GM12878 (cell line): ENCODE measurements around the gene FGD6. TPM values are rescaled to one million over a fixed set of nuclear protein-coding genes. Genes with fewer than 3 reads are reported as not detected.

ENCODE experiments used
- CBFB ChIP-seq: IDR thresholded peaks from 2 replicates; pipeline ENCODE4 v1.6.1; 2016; ENCODE audit warnings: antibody characterized with exemption, low read depth
- CEBPB ChIP-seq, 2 experiments: fragments of 150-350 bp in 1 of 2; IDR thresholded peaks; 2 replicates each; pipeline ENCODE4 v1.6.1; 2012 to 2014; ENCODE audit warnings: low read depth in 2 of 2, low read length in 2 of 2, borderline replicate concordance in 1 of 2, inconsistent platforms in 1 of 2
- CREB1 ChIP-seq: IDR thresholded peaks from 2 replicates; pipeline ENCODE4 v1.6.1; 2012; ENCODE audit warnings: low read depth, mild to moderate bottlenecking, inconsistent platforms
- CUX1 ChIP-seq: IDR thresholded peaks from 2 replicates; pipeline ENCODE4 v1.6.1; 2012; ENCODE audit warnings: improper control_type of control experiment, low read depth, low read length; ENCODE audit not compliant: insufficient replicate concordance
- JUNB ChIP-seq: IDR thresholded peaks from 2 replicates; pipeline ENCODE4 v1.6.1; 2016; ENCODE audit warnings: antibody characterized with exemption, mild to moderate bottlenecking
- MTA3 ChIP-seq: IDR thresholded peaks from 2 replicates; pipeline ENCODE4 v1.6.1; 2012; ENCODE audit warnings: low read length, inconsistent platforms, borderline replicate concordance
- NR2C2 ChIP-seq: IDR thresholded peaks from 2 replicates; pipeline ENCODE4 v1.6.1; 2011; ENCODE audit warnings: borderline replicate concordance, low read depth; ENCODE audit not compliant: control insufficient read depth, insufficient read length
- RBBP5 ChIP-seq: fragments of 200-600 bp; sonication (generic); conservative IDR thresholded peaks from 2 replicates; pipeline ENCODE4 v1.6.1; 2016
- TCF7 ChIP-seq: IDR thresholded peaks from 2 replicates; pipeline ENCODE4 v1.6.1; 2014; ENCODE audit warnings: antibody characterized with exemption, borderline replicate concordance
- ZBED1 ChIP-seq: IDR thresholded peaks from 2 replicates; pipeline ENCODE4 v1.6.1; 2016; ENCODE audit warnings: borderline replicate concordance
- ZBTB40 ChIP-seq: fragments of 450-650 bp; IDR thresholded peaks from 2 replicates; pipeline ENCODE4 v1.6.1; 2016; ENCODE audit warnings: mild to moderate bottlenecking, moderate library complexity, borderline replicate concordance
- ZNF592 ChIP-seq: fragments of 450-650 bp; IDR thresholded peaks from 2 replicates; pipeline ENCODE4 v1.6.1; 2017; ENCODE audit warnings: mild to moderate bottlenecking, moderate library complexity
- polyA plus RNA-seq, 11 experiments: library from polyadenylated mRNA; depleted of rRNA in 4 of 11; unstranded in 6 of 11; stranded (reverse) in 5 of 11; fragments of >200 nt; fragmentation: Nextera tagmentation in 4 of 11; fragmentation: Illumina TruSeq in 1 of 11; extraction: Ambion mirVana in 4 of 11; extraction: Trizol in 1 of 11; gene quantifications; 1 replicate in 1 of 11; 2 replicates in 10 of 11; pipeline versions ENCODE4 v1.2.1 to v1.2.3, GENCODE V29; 2011 to 2016; ENCODE audit warnings: inconsistent platforms in 2 of 11, missing spikeins in 2 of 11, low read depth in 1 of 11
- total RNA-seq, 4 experiments: library from RNA; depleted of rRNA in 3 of 4; stranded (reverse); fragments of >200 nt in 3 of 4; fragmentation: Illumina TruSeq in 1 of 4; extraction: Trizol in 1 of 4; gene quantifications; 2 replicates each; pipeline versions ENCODE4 v1.2.1 to v1.2.3, GENCODE V29; 2013 to 2021
- TF ChIP-seq, protein P1 (sequence below): IDR thresholded peaks from 2 replicates; pipeline ENCODE4 v1.6.1; 2011; ENCODE audit warnings: low read depth, mild to moderate bottlenecking, low read length, moderate library complexity, borderline replicate concordance; ENCODE audit errors: extremely low read depth

FGD6 gene
- total and polyA plus RNA-seq, 10 of the 15 experiments (the other 5 are each of a cell fraction or from before 2014, with no cell fraction given): 2.4 to 15.5 (median 8.9) TPM

- no peak for TF ChIP-seq ZBTB40
- 0 out of 2 replicates have a peak, but pooled peaks have one; percentile 44 for TF ChIP-seq CBFB
- peak; percentile 76 for TF ChIP-seq CREB1
- TF ChIP-seq ZNF592: no peak
- peak; percentile 99 for TF ChIP-seq JUNB
- TF ChIP-seq TCF7: peak; percentile 96
- TF ChIP-seq NR2C2: no peak
- peak; percentile 12 for TF ChIP-seq CUX1
- peak; percentile 99 for TF ChIP-seq MTA3
- TF ChIP-seq RBBP5: no peak
- TF ChIP-seq CEBPB (IDR thresholded peaks at IDR 0.05; ENCODE audit: borderline replicate concordance in 1 of 2, low read depth in 2 of 2, low read length in 2 of 2): peak in 1 of 2 experiments; percentile 99; a peak in 2 of 4 replicates
- TF ChIP-seq, protein P1, sequence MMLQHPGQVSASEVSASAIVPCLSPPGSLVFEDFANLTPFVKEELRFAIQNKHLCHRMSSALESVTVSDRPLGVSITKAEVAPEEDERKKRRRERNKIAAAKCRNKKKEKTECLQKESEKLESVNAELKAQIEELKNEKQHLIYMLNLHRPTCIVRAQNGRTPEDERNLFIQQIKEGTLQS: no peak
- TF ChIP-seq ZBED1: peak; percentile 95; the same call in 1 of the 2 replicates
Observed at GRCh38 chr12:95102916-95103671, 114.2 kb downstream of the FGD6 start (continued).
